Neural progenitor cell (in vitro differentiated cells): ENCODE data around the gene NDFIP2. TPM values are rescaled to one million over a fixed set of nuclear protein-coding genes. Genes with fewer than 3 reads are reported as not detected.
A peak's percentile ranks its signal among the peaks of the same experiment; 100 is the strongest.

Experiments used
- DNase-seq: peaks from one replicate; pipeline ENCODE4 v3.0.0-alpha.2; 2016; ENCODE audit warnings: low spot score
- H2AFZ ChIP-seq: fragments of 200-600 bp; sonication (generic); replicated peaks from 2 replicates; pipeline ENCODE4 v1.6.1; 2016; ENCODE audit warnings: antibody characterized with exemption
- H3F3A ChIP-seq: fragments of 200-600 bp; sonication (generic); 2 replicates; pipeline ENCODE4 v1.6.1; 2016; ENCODE audit warnings: antibody characterized with exemption, low read depth
- H3K27ac ChIP-seq: fragments of 200-600 bp; sonication (generic); 2 replicates; pipeline ENCODE4 v1.5.1; 2016; ENCODE audit warnings: mild to moderate bottlenecking
- H3K27me3 ChIP-seq: fragments of 200-600 bp; sonication (generic); 2 replicates; pipeline ENCODE4 v1.6.1; 2016; ENCODE audit warnings: mild to moderate bottlenecking, moderate library complexity
- H3K36me3 ChIP-seq: fragments of 200-600 bp; sonication (generic); 2 replicates; pipeline ENCODE4 v1.5.1; 2016
- H3K4me1 ChIP-seq: fragments of 200-600 bp; sonication (generic); 2 replicates; pipeline ENCODE4 v1.6.1; 2016; ENCODE audit warnings: mixed run types
- H3K4me2 ChIP-seq: fragments of 200-600 bp; sonication (generic); 2 replicates; pipeline ENCODE4 v1.6.1; 2016
- H3K4me3 ChIP-seq: fragments of 200-600 bp; sonication (generic); 2 replicates; pipeline ENCODE4 v1.5.1; 2016
- H3K79me2 ChIP-seq: fragments of 200-600 bp; sonication (generic); 2 replicates; pipeline ENCODE4 v1.6.1; 2016; ENCODE audit warnings: low read depth
- H3K9ac ChIP-seq: fragments of 200-600 bp; sonication (generic); 2 replicates; pipeline ENCODE4 v1.6.1; 2016
- H3K9me3 ChIP-seq: fragments of 200-600 bp; sonication (generic); 2 replicates; pipeline ENCODE4 v1.5.1; 2016; ENCODE audit warnings: low read depth
- H4K20me1 ChIP-seq: fragments of 200-600 bp; sonication (generic); 2 replicates; pipeline ENCODE4 v1.6.1; 2016; ENCODE audit warnings: low read depth
- H3K27ac Mint-ChIP-seq: 3 replicates; pipeline ENCODE4 v1.8.0; 2021; ENCODE audit warnings: mixed read lengths
- H3K27me3 Mint-ChIP-seq: 2 replicates; pipeline ENCODE4 v1.8.0; 2022; ENCODE audit warnings: low read depth, mild to moderate bottlenecking, inconsistent platforms, moderate library complexity, mixed read lengths; ENCODE audit not compliant: insufficient read depth
- H3K36me3 Mint-ChIP-seq: 3 replicates; pipeline ENCODE4 v1.8.0; 2021; ENCODE audit warnings: mixed read lengths
- H3K4me1 Mint-ChIP-seq: 3 replicates; pipeline ENCODE4 v1.8.0; 2021; ENCODE audit warnings: mixed read lengths
- H3K4me3 Mint-ChIP-seq: 3 replicates; pipeline ENCODE4 v1.8.0; 2021; ENCODE audit warnings: mild to moderate bottlenecking, moderate library complexity, mixed read lengths
- H3K9me3 Mint-ChIP-seq: 3 replicates; pipeline ENCODE4 v1.8.0; 2020; ENCODE audit warnings: mixed read lengths
- CTCF ChIP-seq: fragments of 200-600 bp; sonication (generic); IDR thresholded peaks from 2 replicates; pipeline ENCODE4 v1.5.1; 2017; ENCODE audit warnings: antibody characterized with exemption, mild to moderate bottlenecking
- EZH2 ChIP-seq: fragments of 200-600 bp; sonication (generic); IDR thresholded peaks from 2 replicates; pipeline ENCODE4 v1.6.1; 2017; ENCODE audit warnings: antibody characterized with exemption, mild to moderate bottlenecking, moderate library complexity
- EZH2phosphoT487 ChIP-seq: fragments of 200-600 bp; sonication (generic); IDR thresholded peaks from 2 replicates; pipeline ENCODE4 v1.6.1; 2017; ENCODE audit warnings: antibody characterized with exemption
- total RNA-seq: library from RNA; depleted of rRNA; stranded (reverse); fragments of >200 nt; gene quantifications from 2 replicates; pipeline ENCODE4 v1.2.3, GENCODE V29; 2015; ENCODE audit warnings: low replicate concordance

The NDFIP2 gene
- 16.8 and 25.4 TPM in 2 replicates for total RNA-seq

- Mint-ChIP-seq H3K27me3 (peaks cover 7% of the 10 kb centered on the region), H3K9me3 (no peaks in the 10 kb centered on the region), H3K36me3 (no peaks in the 10 kb centered on the region), H3K4me1 (peaks cover 28% of the 10 kb centered on the region), H3K27ac (peak within 1 kb of the TSS; percentile 52), H3K4me3 (peak within 1 kb of the TSS; percentile 94)
- peaks cover 34% of the 10 kb centered on the region for H3K79me2 ChIP-seq
- H2AFZ ChIP-seq = peak within 1 kb of the TSS; percentile 92
- peak within 1 kb of the TSS; percentile 94 for H3K4me2 ChIP-seq
- H3K27me3 ChIP-seq = peaks cover 28% of the 10 kb centered on the region
- DNase-seq = peak; percentile 88
- TF ChIP-seq EZH2 (no peak), EZH2phosphoT487 (peak; percentile 26), CTCF (no peak)
- H3K9ac ChIP-seq = peak within 1 kb of the TSS; percentile 46
- H4K20me1 ChIP-seq = no peaks in the 10 kb centered on the region
- no peaks in the 10 kb centered on the region for H3K36me3 ChIP-seq
- H3K4me3 ChIP-seq = peak within 1 kb of the TSS; percentile 66
- H3F3A ChIP-seq = peaks cover 29% of the 10 kb centered on the region
- no peak within 1 kb of the TSS for H3K27ac ChIP-seq
- H3K9me3 ChIP-seq = no peaks in the 10 kb centered on the region
- peaks cover 13% of the 10 kb centered on the region for H3K4me1 ChIP-seq
These were observed at the start of gene NDFIP2 for GRCh38 chr13:79480954-79481684. TSS of gene NDFIP2 (plus strand) at chr13:79481155. CDS start at chr13:79481204, 49 bp downstream.

GRCh38 chr13:79432086-79432485 is 48.9 kb upstream of the NDFIP2 start:
- Histone ChIP-seq H3K36me3 (no peaks in the 10 kb centered on the region), H3F3A (no peaks in the 10 kb centered on the region), H3K4me3 (no peak overlapping the region), H3K9ac (no peak overlapping the region), H3K79me2 (no peaks in the 10 kb centered on the region), H4K20me1 (no peaks in the 10 kb centered on the region), H3K4me1 (no peaks in the 10 kb centered on the region), H3K9me3 (no peaks in the 10 kb centered on the region), H3K4me2 (no peak overlapping the region), H2AFZ (no peak overlapping the region), H3K27me3 (no peaks in the 10 kb centered on the region), H3K27ac (no peak overlapping the region)
- no peak for TF ChIP-seq CTCF
- no peak for TF ChIP-seq EZH2
- no peak for TF ChIP-seq EZH2phosphoT487
- no peak for DNase-seq
- peaks cover 9% of the 10 kb centered on the region for H3K36me3 Mint-ChIP-seq
- H3K9me3 Mint-ChIP-seq = peaks cover 11% of the 10 kb centered on the region
- no peak overlapping the region for H3K4me3 Mint-ChIP-seq
- no peak overlapping the region for H3K27ac Mint-ChIP-seq
- peaks cover 22% of the 10 kb centered on the region for H3K4me1 Mint-ChIP-seq
- no peaks in the 10 kb centered on the region for H3K27me3 Mint-ChIP-seq

GRCh38 chr13:79432992-79433391 is 48.0 kb upstream of the NDFIP2 start:
- Histone ChIP-seq H3K36me3 (no peaks in the 10 kb centered on the region), H4K20me1 (no peaks in the 10 kb centered on the region), H3F3A (no peaks in the 10 kb centered on the region), H3K4me3 (no peak overlapping the region), H3K27ac (no peak overlapping the region), H3K9ac (no peak overlapping the region), H3K4me1 (no peaks in the 10 kb centered on the region), H3K9me3 (no peaks in the 10 kb centered on the region), H3K79me2 (no peaks in the 10 kb centered on the region), H3K4me2 (no peak overlapping the region), H2AFZ (no peak overlapping the region), H3K27me3 (no peaks in the 10 kb centered on the region)
- no peak for TF ChIP-seq CTCF
- TF ChIP-seq EZH2 = no peak
- no peak for TF ChIP-seq EZH2phosphoT487
- DNase-seq = no peak
- peaks cover 11% of the 10 kb centered on the region for H3K9me3 Mint-ChIP-seq
- peaks cover 13% of the 10 kb centered on the region for H3K4me1 Mint-ChIP-seq
- H3K36me3 Mint-ChIP-seq = peaks cover 9% of the 10 kb centered on the region
- H3K27me3 Mint-ChIP-seq = no peaks in the 10 kb centered on the region
- H3K27ac Mint-ChIP-seq = no peak overlapping the region
- H3K4me3 Mint-ChIP-seq = no peak overlapping the region
